H1 (cell line): ENCODE data around the gene DCDC1. TPM values are rescaled to one million over a fixed set of nuclear protein-coding genes. Genes with fewer than 3 reads are reported as not detected.

Experiments used
- BCL11A ChIP-seq, 2 experiments: IDR thresholded peaks; one replicate each; pipeline ENCODE4 v1.6.1; 2011; ENCODE audit warnings: low read depth in 2 of 2, low read length in 2 of 2, mild to moderate bottlenecking in 2 of 2
- EZH2 ChIP-seq: fragments of 200-600 bp; sonication (generic); IDR thresholded peaks from 2 replicates; pipeline ENCODE4 v1.7.1; 2012; ENCODE audit warnings: low read depth, mild to moderate bottlenecking, moderate library complexity, low read length, inconsistent platforms; ENCODE audit not compliant: severe bottlenecking
- FOSL1 ChIP-seq: IDR thresholded peaks from 2 replicates; pipeline ENCODE4 v1.6.1; 2011; ENCODE audit warnings: mild to moderate bottlenecking, low read depth, low read length, moderate library complexity; ENCODE audit not compliant: insufficient read depth
- polyA plus RNA-seq, 7 experiments: library from polyadenylated mRNA; depleted of rRNA in 3 of 7; stranded (reverse) in 5 of 7; unstranded in 2 of 7; fragments of >200 nt in 5 of 7; fragments of 200-250 nt in 2 of 7; gene quantifications; 1 replicate in 5 of 7; 2 replicates in 1 of 7; 4 replicates in 1 of 7; pipeline versions ENCODE4 v1.2.1 to v1.2.3, GENCODE V29; 2011 to 2013; ENCODE audit warnings: missing spikeins in 2 of 7, mixed read lengths in 2 of 7
- total RNA-seq: library from RNA; stranded (reverse); fragmentation: NEBNext Ultra II Directional; extraction: Animal tissue kit (Norgen Biotek cat#: 25700); gene quantifications from 2 replicates; pipeline ENCODE4 v1.2.1, GENCODE V29; 2021

Gene DCDC1
- total and polyA plus RNA-seq, 2 of the 8 experiments (the other 6 are each of a cell fraction or from before 2014, with no cell fraction given), result 0.15 to 0.56 TPM

DNA sequence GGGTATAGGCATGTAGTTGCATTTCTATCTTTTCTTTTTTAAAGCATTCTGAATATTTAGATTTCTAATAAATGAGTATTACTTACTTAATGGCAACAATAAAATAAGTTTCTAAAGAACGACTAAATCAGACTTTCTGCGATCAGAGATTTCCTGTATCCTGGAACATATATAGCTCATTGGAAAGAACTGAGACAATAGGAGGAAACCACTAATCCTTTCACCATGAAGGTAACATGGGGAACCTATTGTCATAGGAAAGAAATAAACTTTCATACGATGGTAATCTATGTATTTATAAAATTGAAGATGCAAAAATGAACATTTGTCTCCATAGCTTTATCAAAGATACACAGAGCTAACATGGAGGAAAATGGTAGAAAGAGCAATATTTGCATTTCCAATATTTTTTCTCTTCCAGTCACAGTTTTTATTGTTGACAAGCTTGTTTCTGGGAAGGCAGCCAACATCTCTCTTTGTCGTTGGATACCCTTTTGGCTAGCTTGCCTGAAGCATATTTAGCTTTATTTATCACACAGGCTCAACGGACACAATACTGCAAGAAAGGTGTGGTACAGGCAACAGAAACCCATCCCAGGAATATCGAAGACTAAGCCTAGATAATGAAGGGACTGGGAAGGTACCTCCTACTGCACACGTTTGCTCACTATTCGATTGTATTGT is 490.1 kb downstream of the DCDC1 start (continued):
- TF ChIP-seq EZH2 (no peak), FOSL1 (no peak), BCL11A (IDR thresholded peaks at IDR 0.05; ENCODE audit: low read depth in 2 of 2, low read length in 2 of 2) (no peak)
